Fibroblast of mammary gland (primary cell): ENCODE measurements around the gene LRRN4.
"Not testable (repeated sequence)": the region's sequence is repeated elsewhere in the genome, so short reads cannot be mapped to it uniquely, and the experiment has no call there.

ENCODE experiments used
- DNase-seq: peaks from one replicate; pipeline ENCODE4 v3.0.0-alpha.2; 2010; ENCODE audit warnings: low read depth
- H3K4me3 ChIP-seq: 2 replicates; pipeline ENCODE4 v1.5.1; 2011; ENCODE audit warnings: low read depth, mild to moderate bottlenecking, low read length, moderate library complexity; ENCODE audit not compliant: control insufficient read depth
- TF ChIP-seq, protein P1 (sequence below): conservative IDR thresholded peaks from 2 replicates; pipeline ENCODE4 v1.5.1; 2011; ENCODE audit warnings: low read depth, low read length, inconsistent platforms; ENCODE audit not compliant: control insufficient read depth, insufficient read depth

The LRRN4 gene

DNA sequence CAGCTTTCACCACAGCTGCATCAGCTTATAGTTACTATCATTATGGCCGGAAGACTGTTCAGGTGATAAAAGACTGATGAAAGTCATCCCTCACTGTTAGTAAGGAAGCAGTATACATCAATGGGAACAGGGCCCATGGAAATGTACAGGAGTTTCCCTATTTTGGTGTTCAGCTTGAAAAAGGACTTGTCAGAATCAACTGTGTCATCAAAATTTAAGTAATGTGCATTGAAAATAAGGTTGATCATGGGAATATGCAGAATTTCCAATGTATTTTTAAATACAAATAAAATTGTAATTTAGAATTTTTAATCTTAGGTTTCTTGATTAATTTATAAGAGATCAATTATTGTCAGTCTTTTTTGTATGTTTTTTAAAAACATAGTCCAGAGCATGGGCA is 16.8 kb downstream of the LRRN4 start:
- no peak for DNase-seq
- TF ChIP-seq, protein P1, sequence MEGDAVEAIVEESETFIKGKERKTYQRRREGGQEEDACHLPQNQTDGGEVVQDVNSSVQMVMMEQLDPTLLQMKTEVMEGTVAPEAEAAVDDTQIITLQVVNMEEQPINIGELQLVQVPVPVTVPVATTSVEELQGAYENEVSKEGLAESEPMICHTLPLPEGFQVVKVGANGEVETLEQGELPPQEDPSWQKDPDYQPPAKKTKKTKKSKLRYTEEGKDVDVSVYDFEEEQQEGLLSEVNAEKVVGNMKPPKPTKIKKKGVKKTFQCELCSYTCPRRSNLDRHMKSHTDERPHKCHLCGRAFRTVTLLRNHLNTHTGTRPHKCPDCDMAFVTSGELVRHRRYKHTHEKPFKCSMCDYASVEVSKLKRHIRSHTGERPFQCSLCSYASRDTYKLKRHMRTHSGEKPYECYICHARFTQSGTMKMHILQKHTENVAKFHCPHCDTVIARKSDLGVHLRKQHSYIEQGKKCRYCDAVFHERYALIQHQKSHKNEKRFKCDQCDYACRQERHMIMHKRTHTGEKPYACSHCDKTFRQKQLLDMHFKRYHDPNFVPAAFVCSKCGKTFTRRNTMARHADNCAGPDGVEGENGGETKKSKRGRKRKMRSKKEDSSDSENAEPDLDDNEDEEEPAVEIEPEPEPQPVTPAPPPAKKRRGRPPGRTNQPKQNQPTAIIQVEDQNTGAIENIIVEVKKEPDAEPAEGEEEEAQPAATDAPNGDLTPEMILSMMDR = no peak
- H3K4me3 ChIP-seq = no peak overlapping the region

- H3K4me3 ChIP-seq = no peak overlapping the region
- TF ChIP-seq, protein P1 = no peak
- no peak for DNase-seq
Measured at GRCh38 chr20:6036213-6036612, 17.6 kb downstream of the LRRN4 start.

DNA sequence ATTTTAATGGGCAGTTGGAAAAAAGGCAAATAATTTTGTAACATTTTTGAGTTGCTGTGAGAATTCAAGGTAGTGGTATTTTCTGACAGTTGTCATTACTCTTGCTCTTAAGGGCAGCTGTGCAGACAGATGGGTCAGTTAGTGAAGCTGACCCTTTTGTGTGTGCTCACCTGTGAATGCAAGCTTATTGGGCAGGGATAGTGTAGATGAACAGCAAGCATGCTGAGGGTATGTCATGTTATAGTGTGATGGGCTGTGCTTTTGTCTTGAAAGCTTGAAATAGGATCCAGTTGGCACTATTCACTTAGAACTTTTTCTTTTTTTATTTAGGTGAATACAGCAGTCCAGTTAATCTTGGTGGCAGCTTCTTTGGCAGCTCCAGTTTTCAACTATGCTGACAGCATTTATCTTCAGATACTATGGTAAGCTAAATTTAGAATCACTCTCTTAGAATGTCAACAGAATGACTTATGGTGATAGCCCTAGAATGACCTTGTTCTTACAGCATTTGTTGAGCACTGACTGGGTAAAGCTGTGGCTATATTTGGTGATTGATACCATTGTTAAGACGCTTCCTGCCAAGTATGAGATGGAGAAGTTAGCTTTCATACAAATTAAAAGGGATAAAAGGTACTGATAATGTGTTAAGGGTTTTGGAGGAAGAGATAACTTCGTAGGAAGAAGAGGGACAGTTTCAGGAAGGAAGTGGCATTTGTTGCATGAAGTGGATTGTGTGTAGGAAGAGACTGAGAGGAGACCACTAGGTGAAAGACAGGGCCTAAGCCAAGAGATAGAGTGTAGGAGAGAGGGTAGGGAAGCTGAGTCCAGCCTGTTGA is 19.5 kb downstream of the LRRN4 start:
- TF ChIP-seq, protein P1 = no peak
- no peak overlapping the region for H3K4me3 ChIP-seq
- no peak for DNase-seq

GRCh38 chr20:6032907-6033306 is 21.0 kb downstream of the LRRN4 start:
- DNase-seq, H3K4me3 ChIP-seq: not testable (repeated sequence)

- no peak for DNase-seq
- no peak overlapping the region for H3K4me3 ChIP-seq
- TF ChIP-seq, protein P1 = no peak
Measured at GRCh38 chr20:6030453-6031080, 23.3 kb downstream of the LRRN4 start.

DNA sequence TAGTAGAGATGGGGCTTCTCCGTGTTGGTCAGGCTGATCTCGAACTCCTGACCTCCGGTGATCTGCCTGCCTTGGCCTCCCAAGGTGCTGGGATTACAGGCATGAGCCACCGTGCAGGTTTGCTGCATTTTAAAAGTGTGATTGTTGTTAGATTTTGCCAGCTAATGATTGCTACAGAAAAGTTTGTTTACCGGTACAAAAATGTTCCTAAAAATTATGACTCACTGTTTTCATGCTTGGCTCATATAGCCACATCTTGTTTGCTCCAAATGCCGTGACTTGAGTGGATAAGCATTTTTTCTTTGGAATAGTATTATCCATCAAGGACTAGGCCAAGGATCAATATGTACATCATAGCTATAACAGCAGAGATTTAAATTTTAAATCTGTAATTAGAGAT is 24.3 kb downstream of the LRRN4 start:
- DNase-seq = peak; percentile 81
- TF ChIP-seq, protein P1 = no peak
- H3K4me3 ChIP-seq = no peak overlapping the region

GRCh38 chr20:6028818-6029217 is 25.0 kb downstream of the LRRN4 start:
- no peak for DNase-seq
- TF ChIP-seq, protein P1 = no peak
- no peak overlapping the region for H3K4me3 ChIP-seq
